Measurements from ENCODE around the gene FAM24A.

GRCh38 chr10:122863216-122864193 is 46.9 kb upstream of the FAM24A start:
- TF ChIP-seq, protein P1, sequence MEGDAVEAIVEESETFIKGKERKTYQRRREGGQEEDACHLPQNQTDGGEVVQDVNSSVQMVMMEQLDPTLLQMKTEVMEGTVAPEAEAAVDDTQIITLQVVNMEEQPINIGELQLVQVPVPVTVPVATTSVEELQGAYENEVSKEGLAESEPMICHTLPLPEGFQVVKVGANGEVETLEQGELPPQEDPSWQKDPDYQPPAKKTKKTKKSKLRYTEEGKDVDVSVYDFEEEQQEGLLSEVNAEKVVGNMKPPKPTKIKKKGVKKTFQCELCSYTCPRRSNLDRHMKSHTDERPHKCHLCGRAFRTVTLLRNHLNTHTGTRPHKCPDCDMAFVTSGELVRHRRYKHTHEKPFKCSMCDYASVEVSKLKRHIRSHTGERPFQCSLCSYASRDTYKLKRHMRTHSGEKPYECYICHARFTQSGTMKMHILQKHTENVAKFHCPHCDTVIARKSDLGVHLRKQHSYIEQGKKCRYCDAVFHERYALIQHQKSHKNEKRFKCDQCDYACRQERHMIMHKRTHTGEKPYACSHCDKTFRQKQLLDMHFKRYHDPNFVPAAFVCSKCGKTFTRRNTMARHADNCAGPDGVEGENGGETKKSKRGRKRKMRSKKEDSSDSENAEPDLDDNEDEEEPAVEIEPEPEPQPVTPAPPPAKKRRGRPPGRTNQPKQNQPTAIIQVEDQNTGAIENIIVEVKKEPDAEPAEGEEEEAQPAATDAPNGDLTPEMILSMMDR (IDR thresholded peaks at IDR 0.05), result no peak
- TF ChIP-seq POLR2A (IDR thresholded peaks at IDR 0.05) (no peak), POLR2AphosphoS5 (IDR thresholded peaks at IDR 0.05) (no peak), EP300 (IDR thresholded peaks at IDR 0.05) (no peak)

Data from stomach (tissue), 4 donors.